ENCODE data around the gene TINAGL1. TPM values are rescaled to one million over a fixed set of nuclear protein-coding genes. Genes with fewer than 3 reads are reported as not detected.

TINAGL1 gene
- total and polyA plus RNA-seq, 2 experiments from 2014 or later = 1.1 to 3.5 TPM

DNA sequence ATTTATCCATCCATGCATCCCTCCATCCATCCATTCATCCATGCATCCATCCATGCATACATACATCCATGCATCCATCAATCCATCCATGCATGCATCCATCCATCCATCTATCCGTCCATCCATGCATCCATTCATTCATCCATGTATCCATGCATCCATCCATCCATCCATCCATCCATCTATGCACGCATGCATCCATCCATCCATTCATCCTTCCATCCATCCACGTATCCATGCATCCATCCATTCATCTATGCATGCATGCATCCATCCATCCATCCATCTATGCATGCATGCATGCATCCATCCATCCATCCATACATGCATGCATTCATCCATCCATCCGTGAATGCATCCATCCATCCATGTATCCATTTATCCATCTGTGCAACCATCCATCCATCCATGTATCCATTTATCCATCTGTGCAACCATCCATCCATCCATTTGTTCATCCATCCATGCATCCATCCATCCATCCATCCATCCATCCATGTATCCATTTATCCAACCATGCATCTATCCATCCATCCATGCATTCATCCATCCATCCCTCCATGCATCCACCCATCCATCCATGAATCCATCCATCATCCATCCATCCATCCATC lies 30.3 kb upstream of the TINAGL1 start:
- Histone ChIP-seq H3F3A (ENCODE audit: insufficient read depth) (peaks cover 17% of the 10 kb centered on the region), H3K4me1 (ENCODE audit: insufficient read depth) (peaks cover 13% of the 10 kb centered on the region), H3K36me3 (ENCODE audit: low read depth) (no peaks in the 10 kb centered on the region), H3K27me3 (replicated peaks; ENCODE audit: insufficient read depth) (peaks cover 15% of the 10 kb centered on the region), H3K79me2 (ENCODE audit: insufficient read depth) (no peaks in the 10 kb centered on the region), H2AFZ (no peak overlapping the region), H3K9ac (no peak overlapping the region), H4K20me1 (ENCODE audit: insufficient read depth) (no peaks in the 10 kb centered on the region), H3K9me2 (ENCODE audit: insufficient read depth) (no peaks in the 10 kb centered on the region), H3K9me3 (ENCODE audit: low read depth) (no peaks in the 10 kb centered on the region), H3K4me2 (ENCODE audit: unreplicated experiment) (no peak overlapping the region), H3K4me3 (no peak overlapping the region), H3K27ac (no peak overlapping the region)
- no peak for DNase-seq
- WGBS, 2 experiments (ENCODE audit: low coverage in 1 of 2, low lambda C conversion rate in 2 of 2, missing lambda C conversion rate in 2 of 2) = 57 to 59% methylated on average over 4 of the region's 4 CpGs
- in situ Hi-C loops (cut with MboI) = loop anchor here (25.0 kb wide), 1 partner anchor 359 kb away; no protein-coding TSS in a partner anchor
- no peak for TF ChIP-seq EZH2phosphoT487 (IDR thresholded peaks at IDR 0.05; ENCODE audit: insufficient read depth, low read depth)
- no peak for TF ChIP-seq EZH2 (IDR thresholded peaks at IDR 0.05; ENCODE audit: insufficient read depth, poor library complexity, severe bottlenecking)

- peaks cover 22% of the 10 kb centered on the region for H3F3A ChIP-seq (ENCODE audit: insufficient read depth)
- WGBS, 2 experiments (ENCODE audit: low coverage in 1 of 2, low lambda C conversion rate in 2 of 2, missing lambda C conversion rate in 2 of 2) = 20 to 21% methylated on average over 11 to 12 of the region's 12 CpGs
- in situ Hi-C loops (cut with MboI) = loop anchor here (25.0 kb wide), 1 partner anchor 361 kb away; no protein-coding TSS in a partner anchor
- no peak for DNase-seq
- peak overlapping the region; percentile 87 for H3K4me2 ChIP-seq (ENCODE audit: unreplicated experiment)
- 0 out of 2 replicates have a peak, but pooled peaks cover under 1% of the 10 kb centered on the region for H3K27me3 ChIP-seq (replicated peaks; ENCODE audit: insufficient read depth)
- no peak overlapping the region for H3K9ac ChIP-seq
- H3K79me2 ChIP-seq (ENCODE audit: insufficient read depth) = no peaks in the 10 kb centered on the region
- H3K36me3 ChIP-seq (ENCODE audit: low read depth) = no peaks in the 10 kb centered on the region
- H2AFZ ChIP-seq = peak overlapping the region; percentile 78; the same call in 1 of the 2 replicates
- H3K4me3 ChIP-seq = peak overlapping the region; percentile 66; the same call in 1 of the 2 replicates
- no peaks in the 10 kb centered on the region for H4K20me1 ChIP-seq (ENCODE audit: insufficient read depth)
- peaks cover 13% of the 10 kb centered on the region for H3K4me1 ChIP-seq (ENCODE audit: insufficient read depth)
- no peaks in the 10 kb centered on the region for H3K9me3 ChIP-seq (ENCODE audit: low read depth)
- no peak overlapping the region for H3K27ac ChIP-seq
- TF ChIP-seq EZH2phosphoT487 (IDR thresholded peaks at IDR 0.05; ENCODE audit: insufficient read depth, low read depth) (no peak), EZH2 (IDR thresholded peaks at IDR 0.05; ENCODE audit: insufficient read depth, poor library complexity, severe bottlenecking) (no peak)
- no peaks in the 10 kb centered on the region for H3K9me2 ChIP-seq (ENCODE audit: insufficient read depth)
Observed at GRCh38 chr1:31548534-31548906, 27.8 kb upstream of the TINAGL1 start.

DNA sequence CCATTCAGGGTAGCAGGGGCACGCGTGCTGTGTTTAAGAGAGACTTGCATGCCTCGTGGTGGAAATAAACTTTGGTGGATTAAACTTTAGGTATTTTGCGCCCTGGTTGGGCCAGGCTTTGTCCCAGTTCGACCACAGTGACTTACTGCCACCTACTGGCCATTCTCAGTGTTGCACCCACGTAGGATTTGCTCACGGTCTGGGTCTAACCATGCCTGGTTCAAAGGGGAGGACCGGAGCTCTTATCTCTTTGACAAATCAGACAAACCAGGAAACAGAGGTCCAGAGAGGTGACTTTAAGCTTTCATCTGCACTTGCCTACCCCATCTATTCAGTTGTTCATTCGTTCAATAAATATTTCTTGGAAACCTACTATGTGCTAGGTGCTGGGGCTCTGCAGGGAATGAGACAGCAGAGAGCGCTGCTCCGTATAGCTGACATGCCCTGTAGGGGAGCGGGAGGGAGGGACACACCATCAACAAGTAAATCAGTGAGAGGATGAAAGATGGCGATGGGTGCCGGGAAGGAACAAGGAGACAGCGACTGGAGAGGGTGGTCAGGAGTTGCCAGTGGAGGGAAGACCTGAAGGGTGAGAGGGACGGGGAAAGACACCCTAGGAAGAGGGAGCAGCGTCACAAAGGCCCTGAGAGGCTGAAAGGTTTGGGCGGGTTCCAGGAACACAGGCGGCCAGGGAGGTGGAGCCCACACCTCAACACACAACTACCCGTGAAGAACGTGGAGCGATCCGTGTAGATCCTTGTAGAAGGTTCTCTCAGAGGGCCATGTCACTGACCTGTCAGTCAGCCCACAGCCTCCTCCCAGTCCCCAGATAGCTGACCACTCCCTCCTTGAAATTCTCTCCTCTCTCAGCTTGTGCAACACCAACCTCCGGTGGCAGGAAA lies 27.2 kb upstream of the TINAGL1 start:
- H3K9ac ChIP-seq = peak overlapping the region; percentile 26
- no peaks in the 10 kb centered on the region for H3K27me3 ChIP-seq (replicated peaks; ENCODE audit: insufficient read depth)
- in situ Hi-C loops (cut with MboI) = loop anchor here (25.0 kb wide), 1 partner anchor 362 kb away; no protein-coding TSS in a partner anchor
- peak overlapping the region; percentile 78 for H2AFZ ChIP-seq
- no peaks in the 10 kb centered on the region for H4K20me1 ChIP-seq (ENCODE audit: insufficient read depth)
- H3K4me1 ChIP-seq (ENCODE audit: insufficient read depth) = peaks cover 13% of the 10 kb centered on the region
- H3K4me2 ChIP-seq (ENCODE audit: unreplicated experiment) = peak overlapping the region; percentile 87
- H3K27ac ChIP-seq = peak overlapping the region; percentile 6
- WGBS, 2 experiments (ENCODE audit: low coverage in 1 of 2, low lambda C conversion rate in 2 of 2, missing lambda C conversion rate in 2 of 2) = 0 to 1% methylated on average over 23 to 24 of the region's 24 CpGs
- DNase-seq = peak; percentile 85
- H3K9me3 ChIP-seq (ENCODE audit: low read depth) = no peaks in the 10 kb centered on the region
- TF ChIP-seq EZH2phosphoT487 (IDR thresholded peaks at IDR 0.05; ENCODE audit: insufficient read depth, low read depth) (no peak), EZH2 (IDR thresholded peaks at IDR 0.05; ENCODE audit: insufficient read depth, poor library complexity, severe bottlenecking) (no peak)
- H3K9me2 ChIP-seq (ENCODE audit: insufficient read depth) = no peaks in the 10 kb centered on the region
- no peaks in the 10 kb centered on the region for H3K36me3 ChIP-seq (ENCODE audit: low read depth)
- no peaks in the 10 kb centered on the region for H3K79me2 ChIP-seq (ENCODE audit: insufficient read depth)
- H3F3A ChIP-seq (ENCODE audit: insufficient read depth) = peaks cover 22% of the 10 kb centered on the region
- peak overlapping the region; percentile 66 for H3K4me3 ChIP-seq

- no peak overlapping the region for H3K27ac ChIP-seq
Observed at GRCh38 chr1:31549809-31550620, 26.3 kb upstream of the TINAGL1 start.

More at GRCh38 chr1:31549809-31550620, 26.3 kb upstream of the TINAGL1 start:
- 51 to 56% methylated on average over 7 of the region's 7 CpGs for WGBS, 2 experiments (ENCODE audit: low coverage in 1 of 2, low lambda C conversion rate in 2 of 2, missing lambda C conversion rate in 2 of 2)
- Histone ChIP-seq H3F3A (ENCODE audit: insufficient read depth) (peaks cover 22% of the 10 kb centered on the region), H3K4me1 (ENCODE audit: insufficient read depth) (peaks cover 13% of the 10 kb centered on the region), H4K20me1 (ENCODE audit: insufficient read depth) (no peaks in the 10 kb centered on the region), H3K36me3 (ENCODE audit: low read depth) (no peaks in the 10 kb centered on the region), H3K4me3 (peak overlapping the region; percentile 66), H3K9me2 (ENCODE audit: insufficient read depth) (no peaks in the 10 kb centered on the region), H2AFZ (peak overlapping the region; percentile 78), H3K4me2 (ENCODE audit: unreplicated experiment) (peak overlapping the region; percentile 87), H3K27me3 (replicated peaks; ENCODE audit: insufficient read depth) (no peaks in the 10 kb centered on the region), H3K9ac (0 out of 2 replicates have a peak overlapping the region, but pooled peaks have one; percentile 26), H3K79me2 (ENCODE audit: insufficient read depth) (no peaks in the 10 kb centered on the region), H3K9me3 (ENCODE audit: low read depth) (no peaks in the 10 kb centered on the region)
- TF ChIP-seq EZH2 (IDR thresholded peaks at IDR 0.05; ENCODE audit: insufficient read depth, poor library complexity, severe bottlenecking) (no peak), EZH2phosphoT487 (IDR thresholded peaks at IDR 0.05; ENCODE audit: insufficient read depth, low read depth) (no peak)
- in situ Hi-C loops (cut with MboI) = loop anchor here (25.0 kb wide), 1 partner anchor 363 kb away; no protein-coding TSS in a partner anchor
- peak; percentile 41 for DNase-seq
